ENCODE data around the gene JAGN1.
"Not testable (repeated sequence)": the region's sequence is repeated elsewhere in the genome, so short reads cannot be mapped to it uniquely, and the experiment has no call there.

Gene JAGN1

GRCh38 chr3:9869955-9870354, 20.5 kb upstream of the JAGN1 start:
- DNase-seq = no peak

- no peak for DNase-seq
Measured at GRCh38 chr3:9870978-9871377, 19.4 kb upstream of the JAGN1 start.

- DNase-seq = not testable (repeated sequence)
Measured at GRCh38 chr3:9872067-9872466, 18.3 kb upstream of the JAGN1 start.

- no peak for DNase-seq
Measured at GRCh38 chr3:9875448-9875847, 15.0 kb upstream of the JAGN1 start.

GRCh38 chr3:9876255-9876654, 14.2 kb upstream of the JAGN1 start:
- not testable (repeated sequence) for DNase-seq

- DNase-seq = no peak
Measured at GRCh38 chr3:9876991-9877390, 13.4 kb upstream of the JAGN1 start.

- no peak for DNase-seq
Measured at GRCh38 chr3:9878700-9879099, 11.7 kb upstream of the JAGN1 start.

GRCh38 chr3:9879830-9880549, 10.4 kb upstream of the JAGN1 start, which contains the start of gene CIDEC:
TSS of gene CIDEC (minus strand) at chr3:9880253. CDS start at chr3:9878486, 1,767 bp downstream.
- no peak for DNase-seq

GRCh38 chr3:9881441-9881840, 9.0 kb upstream of the JAGN1 start:
- no peak for DNase-seq

- DNase-seq = no peak
Measured at GRCh38 chr3:9883706-9884554, 6.5 kb upstream of the JAGN1 start.

- DNase-seq = no peak
Measured at GRCh38 chr3:9884555-9885165, 5.8 kb upstream of the JAGN1 start.

- no peak for DNase-seq
Measured at GRCh38 chr3:9886328-9886727, 4.1 kb upstream of the JAGN1 start.

- DNase-seq = no peak
Measured at GRCh38 chr3:9887480-9887879, 2.9 kb upstream of the JAGN1 start.

GRCh38 chr3:9888540-9888939, 1.9 kb upstream of the JAGN1 start:
- no peak for DNase-seq

- no peak for DNase-seq
Measured at GRCh38 chr3:9889405-9889804, 1.0 kb upstream of the JAGN1 start.

GRCh38 chr3:9891072-9891622, 737 bp downstream of the JAGN1 start:
- no peak for DNase-seq

GRCh38 chr3:9893739-9894138, 3.3 kb downstream of the JAGN1 start:
- DNase-seq = no peak

- not testable (repeated sequence) for DNase-seq
Measured at GRCh38 chr3:9895715-9896114, 5.3 kb downstream of the JAGN1 start.

GRCh38 chr3:9896755-9897407, 6.5 kb downstream of the JAGN1 start:
- DNase-seq = not testable (repeated sequence)

- no peak for DNase-seq
Measured at GRCh38 chr3:9897408-9898372, 7.3 kb downstream of the JAGN1 start.

GRCh38 chr3:9898467-9899241, 8.2 kb downstream of the JAGN1 start:
- DNase-seq = no peak

Data from NCI-H1436 (cell line).